ENCODE data around the gene PBOV1. TPM values are rescaled to one million over a fixed set of nuclear protein-coding genes. Genes with fewer than 3 reads are reported as not detected.

The PBOV1 gene
- polyA plus RNA-seq, 1 experiment, result not detected

DNA sequence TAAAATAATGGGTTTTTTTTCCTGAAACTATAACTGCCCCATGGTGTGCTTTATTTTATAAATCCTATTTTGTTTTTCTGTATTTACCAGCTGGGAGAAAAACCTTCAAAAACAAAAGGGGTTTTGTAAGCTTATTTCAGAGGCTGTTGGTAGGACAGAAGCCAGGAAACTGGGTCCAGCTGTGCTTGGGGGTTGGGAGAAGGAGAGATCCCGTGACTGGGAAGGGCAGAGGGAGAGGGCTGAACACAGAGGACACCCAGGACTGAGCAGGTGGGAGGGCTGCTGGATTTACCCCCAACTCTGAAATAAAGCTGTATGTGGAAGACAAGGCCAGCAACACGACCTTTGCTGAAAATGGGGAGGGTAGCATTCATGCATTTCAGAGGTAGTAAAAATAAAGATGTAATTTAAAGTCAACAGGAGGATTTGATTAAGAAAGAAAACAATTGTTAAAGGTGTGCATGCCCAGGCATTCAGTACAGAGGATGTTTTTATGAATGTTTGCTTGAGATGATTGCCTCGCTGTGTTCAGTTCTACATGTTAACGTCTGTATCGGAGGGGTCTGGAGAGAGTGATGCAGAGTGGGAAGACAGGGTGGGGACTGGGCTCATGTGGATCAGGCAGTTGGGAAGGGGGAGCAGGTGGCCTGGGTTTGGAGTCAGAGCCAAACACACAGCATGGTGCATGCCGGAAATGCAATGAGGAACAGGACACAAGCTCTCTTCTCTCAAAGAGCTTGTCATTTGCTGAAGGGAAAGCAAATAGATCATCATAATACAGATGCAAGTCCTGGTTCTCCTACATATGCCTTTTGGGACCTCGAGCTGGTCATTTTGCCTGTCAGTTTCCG lies 35.1 kb downstream of the PBOV1 start:
- TF ChIP-seq, protein P1, sequence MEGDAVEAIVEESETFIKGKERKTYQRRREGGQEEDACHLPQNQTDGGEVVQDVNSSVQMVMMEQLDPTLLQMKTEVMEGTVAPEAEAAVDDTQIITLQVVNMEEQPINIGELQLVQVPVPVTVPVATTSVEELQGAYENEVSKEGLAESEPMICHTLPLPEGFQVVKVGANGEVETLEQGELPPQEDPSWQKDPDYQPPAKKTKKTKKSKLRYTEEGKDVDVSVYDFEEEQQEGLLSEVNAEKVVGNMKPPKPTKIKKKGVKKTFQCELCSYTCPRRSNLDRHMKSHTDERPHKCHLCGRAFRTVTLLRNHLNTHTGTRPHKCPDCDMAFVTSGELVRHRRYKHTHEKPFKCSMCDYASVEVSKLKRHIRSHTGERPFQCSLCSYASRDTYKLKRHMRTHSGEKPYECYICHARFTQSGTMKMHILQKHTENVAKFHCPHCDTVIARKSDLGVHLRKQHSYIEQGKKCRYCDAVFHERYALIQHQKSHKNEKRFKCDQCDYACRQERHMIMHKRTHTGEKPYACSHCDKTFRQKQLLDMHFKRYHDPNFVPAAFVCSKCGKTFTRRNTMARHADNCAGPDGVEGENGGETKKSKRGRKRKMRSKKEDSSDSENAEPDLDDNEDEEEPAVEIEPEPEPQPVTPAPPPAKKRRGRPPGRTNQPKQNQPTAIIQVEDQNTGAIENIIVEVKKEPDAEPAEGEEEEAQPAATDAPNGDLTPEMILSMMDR (IDR thresholded peaks at IDR 0.05; ENCODE audit: insufficient read depth, low read depth, low read length), result no peak
- POLR2A ChIA-PET, result no interaction called here
- Histone ChIP-seq H3K4me3 (ENCODE audit: low read depth, low read length) (no peak overlapping the region), H3K36me3 (ENCODE audit: control insufficient read depth, insufficient read depth, low read length) (no peaks in the 10 kb centered on the region), H3K27me3 (ENCODE audit: control insufficient read depth, insufficient read depth, low read length) (no peaks in the 10 kb centered on the region; the same call in 1 of the 2 replicates)
- CTCF ChIA-PET, result interaction anchor here (2.0 kb wide), 1 partner anchor 19 kb away, joined by 4 read pairs; no protein-coding TSS in a partner anchor
- no peak for DNase-seq (ENCODE audit: low read depth)

DNA sequence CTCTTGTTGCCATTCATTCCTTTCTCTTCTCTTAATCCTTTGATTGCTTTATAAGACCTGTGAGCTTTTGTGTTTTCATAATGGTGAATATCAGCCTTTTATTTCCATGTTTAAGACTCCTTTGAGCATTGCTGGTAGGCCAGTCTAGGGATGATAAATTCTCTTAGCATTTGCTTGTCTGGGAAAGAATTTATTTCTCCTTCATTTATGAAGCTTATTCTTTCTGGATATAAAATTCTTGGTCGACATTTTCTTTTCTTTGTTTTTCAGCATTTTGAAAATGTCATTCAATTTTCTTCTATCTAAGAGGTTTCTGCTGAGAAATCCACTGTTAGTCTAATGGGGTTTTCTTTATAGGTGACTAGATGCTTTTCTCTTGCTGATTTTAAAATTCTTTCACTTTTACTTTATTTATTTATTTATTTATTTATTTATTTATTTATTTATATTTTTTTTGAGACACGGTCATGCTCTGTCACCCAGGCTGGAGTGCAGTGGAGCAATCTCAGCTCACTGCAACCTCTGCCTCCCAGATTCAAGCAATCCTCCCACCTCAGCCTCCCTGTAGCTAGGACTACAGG lies 41.5 kb downstream of the PBOV1 start:
- no peak for DNase-seq (ENCODE audit: low read depth)
- H3K27me3 ChIP-seq (ENCODE audit: control insufficient read depth, insufficient read depth, low read length), result no peaks in the 10 kb centered on the region
- TF ChIP-seq, protein P1 (IDR thresholded peaks at IDR 0.05; ENCODE audit: insufficient read depth, low read depth, low read length), result no peak
- no peaks in the 10 kb centered on the region for H3K36me3 ChIP-seq (ENCODE audit: control insufficient read depth, insufficient read depth, low read length)
- CTCF ChIA-PET, result no interaction called here
- no peak overlapping the region for H3K4me3 ChIP-seq (ENCODE audit: low read depth, low read length)
- POLR2A ChIA-PET, result no interaction called here

DNA sequence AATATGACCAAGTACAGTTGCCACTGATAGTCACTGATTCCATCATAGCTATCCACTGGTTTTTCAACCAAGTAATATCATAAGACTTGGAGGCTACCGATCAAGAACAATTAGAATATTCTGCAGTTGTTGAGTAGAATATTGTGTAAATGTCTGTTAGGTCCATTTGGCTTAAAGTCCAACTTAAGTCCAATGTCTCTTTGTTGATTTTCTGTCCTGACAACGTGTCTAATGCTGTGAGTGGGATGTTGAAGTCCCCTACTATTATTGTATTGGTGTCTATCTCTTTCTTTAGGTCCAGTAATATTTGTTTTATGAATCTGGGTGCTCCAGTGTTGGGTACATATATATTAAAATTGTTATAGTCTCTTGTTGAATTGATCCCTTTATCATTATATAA lies 42.7 kb downstream of the PBOV1 start:
- POLR2A ChIA-PET, result no interaction called here
- H3K4me3 ChIP-seq (ENCODE audit: low read depth, low read length), result no peak overlapping the region
- H3K27me3 ChIP-seq (ENCODE audit: control insufficient read depth, insufficient read depth, low read length), result no peaks in the 10 kb centered on the region
- DNase-seq (ENCODE audit: low read depth), result no peak
- H3K36me3 ChIP-seq (ENCODE audit: control insufficient read depth, insufficient read depth, low read length), result no peaks in the 10 kb centered on the region
- CTCF ChIA-PET, result no interaction called here
- TF ChIP-seq, protein P1 (IDR thresholded peaks at IDR 0.05; ENCODE audit: insufficient read depth, low read depth, low read length), result no peak

Other genes starting within 250 kb of the PBOV1 start
- gene PERP, start 111.1 kb downstream of the PBOV1 start, polyA plus RNA-seq (2011; rRNA removed), result 47.5 and 52.3 TPM in 2 replicates
- gene ARFGEF3, start 56.6 kb downstream of the PBOV1 start, polyA plus RNA-seq (2011; rRNA removed), result 0.27 and 0.36 TPM in 2 replicates
- gene SMIM28, start 159.4 kb upstream of the PBOV1 start, polyA plus RNA-seq (2011; rRNA removed), result not detected in 2 replicates
- 14.5 and 23.6 TPM in 2 replicates for gene HEBP2, start 185.7 kb upstream of the PBOV1 start, polyA plus RNA-seq (2011; rRNA removed)

Measured in BJ (cell line).